Ovary (tissue), 3 donors: ENCODE data around the gene ZBTB47.

Experiments
- EP300 ChIP-seq: sonication (generic); formaldehyde crosslinking; IDR thresholded peaks from one replicate; pipeline ENCODE4 v1.6.1; 2017; ENCODE audit warnings: antibody characterized with exemption
- POLR2A ChIP-seq: fragments of 450-650 bp; IDR thresholded peaks from one replicate; pipeline ENCODE4 v1.6.1; 2017; ENCODE audit warnings: antibody characterized with exemption, mild to moderate bottlenecking, moderate library complexity
- TF ChIP-seq, protein P1 (sequence below), 3 donors: fragments of 450-650 bp in 2 of 3; fragments of 200-600 bp in 1 of 3; IDR thresholded peaks; one replicate each; pipeline versions ENCODE4 v1.5.1 to v1.8.0; 2016 to 2022; ENCODE audit warnings: antibody characterized with exemption in 3 of 3, mild to moderate bottlenecking in 1 of 3
- donor health status: DM: no; HTN: no; CAD: no.

DNA sequence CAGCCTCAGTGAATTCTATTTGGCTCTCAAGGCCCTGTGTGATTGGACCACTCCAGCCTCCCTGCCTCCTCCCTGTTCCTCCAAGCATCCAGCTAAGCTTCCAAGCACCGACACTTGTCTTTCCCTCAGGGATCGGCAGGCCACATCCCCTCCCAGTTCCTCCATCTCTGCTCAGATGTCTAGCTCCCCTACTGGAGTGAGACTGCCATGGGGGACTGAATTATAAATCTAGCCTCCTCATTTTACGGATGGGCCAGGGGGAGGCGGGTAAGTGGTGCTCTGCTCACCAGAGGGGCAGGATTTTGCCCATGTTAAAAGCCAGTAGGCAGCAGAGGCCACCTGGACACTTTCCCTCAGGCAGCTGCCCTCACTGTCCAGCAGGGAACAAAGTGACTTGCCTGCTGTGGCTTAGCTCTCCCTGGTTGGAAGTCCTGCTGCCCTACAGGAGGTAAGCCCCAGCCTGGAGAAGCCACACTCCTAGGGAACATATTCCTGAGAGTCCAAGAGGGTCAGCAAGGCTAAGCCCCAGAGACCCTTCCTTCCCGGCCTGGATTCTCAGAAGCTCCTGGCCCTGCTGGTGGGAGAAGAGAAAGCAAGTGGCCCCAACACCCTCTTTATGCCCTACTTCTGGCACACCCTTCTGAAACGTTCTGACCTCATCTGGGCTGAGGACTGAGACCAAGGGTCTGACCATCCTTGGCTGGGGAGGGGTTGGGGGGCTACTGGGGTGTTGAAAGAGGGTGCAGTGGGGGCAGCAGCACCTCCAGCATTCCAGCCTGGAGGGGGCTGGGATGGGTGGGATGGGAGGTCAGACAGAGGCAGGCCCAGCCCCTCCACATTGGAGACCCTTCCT, 58.2 kb downstream of the ZBTB47 start:
- TF ChIP-seq POLR2A (no peak), EP300 (no peak)
- TF ChIP-seq, protein P1, sequence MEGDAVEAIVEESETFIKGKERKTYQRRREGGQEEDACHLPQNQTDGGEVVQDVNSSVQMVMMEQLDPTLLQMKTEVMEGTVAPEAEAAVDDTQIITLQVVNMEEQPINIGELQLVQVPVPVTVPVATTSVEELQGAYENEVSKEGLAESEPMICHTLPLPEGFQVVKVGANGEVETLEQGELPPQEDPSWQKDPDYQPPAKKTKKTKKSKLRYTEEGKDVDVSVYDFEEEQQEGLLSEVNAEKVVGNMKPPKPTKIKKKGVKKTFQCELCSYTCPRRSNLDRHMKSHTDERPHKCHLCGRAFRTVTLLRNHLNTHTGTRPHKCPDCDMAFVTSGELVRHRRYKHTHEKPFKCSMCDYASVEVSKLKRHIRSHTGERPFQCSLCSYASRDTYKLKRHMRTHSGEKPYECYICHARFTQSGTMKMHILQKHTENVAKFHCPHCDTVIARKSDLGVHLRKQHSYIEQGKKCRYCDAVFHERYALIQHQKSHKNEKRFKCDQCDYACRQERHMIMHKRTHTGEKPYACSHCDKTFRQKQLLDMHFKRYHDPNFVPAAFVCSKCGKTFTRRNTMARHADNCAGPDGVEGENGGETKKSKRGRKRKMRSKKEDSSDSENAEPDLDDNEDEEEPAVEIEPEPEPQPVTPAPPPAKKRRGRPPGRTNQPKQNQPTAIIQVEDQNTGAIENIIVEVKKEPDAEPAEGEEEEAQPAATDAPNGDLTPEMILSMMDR (IDR thresholded peaks at IDR 0.05) = no peak
